GM23338 (cell line): Measurements from ENCODE around the gene AK9.

Experiments
- CREB1 ChIP-seq: fragments of 250-450 bp; sonication (Bioruptor Pico); IDR thresholded peaks from 2 replicates; pipeline ENCODE4 v1.5.0; 2020; ENCODE audit warnings: low read depth, mild to moderate bottlenecking, moderate library complexity
- EZH2 ChIP-seq: fragments of 200-600 bp; sonication (generic); IDR thresholded peaks from one replicate; pipeline ENCODE4 v1.8.0; 2017; ENCODE audit warnings: antibody characterized with exemption, mild to moderate bottlenecking, low read depth; ENCODE audit not compliant: unreplicated experiment
- POLR2AphosphoS5 ChIP-seq: IDR thresholded peaks from 2 replicates; pipeline ENCODE4 v1.6.1; 2016; ENCODE audit warnings: antibody characterized with exemption, low read depth
- ZNF114 ChIP-seq: fragments of 250-450 bp; sonication (Bioruptor Pico); IDR thresholded peaks from 2 replicates; pipeline ENCODE4 v1.5.0; 2020; ENCODE audit warnings: mild to moderate bottlenecking, moderate library complexity
- TF ChIP-seq, protein P1 (sequence below), 2 experiments: fragments of 200-600 bp in 1 of 2; sonication (generic) in 1 of 2; conservative IDR thresholded peaks; 2 replicates each; pipeline versions ENCODE4 v1.5.1 to v1.6.1; 2016 to 2017; ENCODE audit warnings: antibody characterized with exemption in 2 of 2, low read depth in 2 of 2, mild to moderate bottlenecking in 2 of 2, moderate library complexity in 1 of 2

- TF ChIP-seq, protein P1, sequence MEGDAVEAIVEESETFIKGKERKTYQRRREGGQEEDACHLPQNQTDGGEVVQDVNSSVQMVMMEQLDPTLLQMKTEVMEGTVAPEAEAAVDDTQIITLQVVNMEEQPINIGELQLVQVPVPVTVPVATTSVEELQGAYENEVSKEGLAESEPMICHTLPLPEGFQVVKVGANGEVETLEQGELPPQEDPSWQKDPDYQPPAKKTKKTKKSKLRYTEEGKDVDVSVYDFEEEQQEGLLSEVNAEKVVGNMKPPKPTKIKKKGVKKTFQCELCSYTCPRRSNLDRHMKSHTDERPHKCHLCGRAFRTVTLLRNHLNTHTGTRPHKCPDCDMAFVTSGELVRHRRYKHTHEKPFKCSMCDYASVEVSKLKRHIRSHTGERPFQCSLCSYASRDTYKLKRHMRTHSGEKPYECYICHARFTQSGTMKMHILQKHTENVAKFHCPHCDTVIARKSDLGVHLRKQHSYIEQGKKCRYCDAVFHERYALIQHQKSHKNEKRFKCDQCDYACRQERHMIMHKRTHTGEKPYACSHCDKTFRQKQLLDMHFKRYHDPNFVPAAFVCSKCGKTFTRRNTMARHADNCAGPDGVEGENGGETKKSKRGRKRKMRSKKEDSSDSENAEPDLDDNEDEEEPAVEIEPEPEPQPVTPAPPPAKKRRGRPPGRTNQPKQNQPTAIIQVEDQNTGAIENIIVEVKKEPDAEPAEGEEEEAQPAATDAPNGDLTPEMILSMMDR (conservative IDR thresholded peaks at IDR 0.05; ENCODE audit: low read depth in 2 of 2) = no peak
- TF ChIP-seq ZNF114 (CRISPR knock-in tag) = no peak
- no peak for TF ChIP-seq POLR2AphosphoS5
- no peak for TF ChIP-seq EZH2
- TF ChIP-seq CREB1 (CRISPR knock-in tag) = no peak
These were observed 59.6 kb downstream of the AK9 start for GRCh38 chr6:109631403-109631802.
